HG03280 (cell line): ENCODE results near the gene LCN9.
"Not testable (repeated sequence)": the region's sequence is repeated elsewhere in the genome, so short reads cannot be mapped to it uniquely, and the experiment has no call there.

Experiments used
- ATAC-seq: cut with Tn5 transposase; IDR thresholded peaks from one replicate; pipeline ENCODE4 v1.9.1; 2021; ENCODE audit warnings: mild to moderate bottlenecking, moderate library complexity; ENCODE audit not compliant: unreplicated experiment

Gene LCN9

GRCh38 chr9:135670721-135671590 is 7.8 kb downstream of the LCN9 start:
- no peak for ATAC-seq

DNA sequence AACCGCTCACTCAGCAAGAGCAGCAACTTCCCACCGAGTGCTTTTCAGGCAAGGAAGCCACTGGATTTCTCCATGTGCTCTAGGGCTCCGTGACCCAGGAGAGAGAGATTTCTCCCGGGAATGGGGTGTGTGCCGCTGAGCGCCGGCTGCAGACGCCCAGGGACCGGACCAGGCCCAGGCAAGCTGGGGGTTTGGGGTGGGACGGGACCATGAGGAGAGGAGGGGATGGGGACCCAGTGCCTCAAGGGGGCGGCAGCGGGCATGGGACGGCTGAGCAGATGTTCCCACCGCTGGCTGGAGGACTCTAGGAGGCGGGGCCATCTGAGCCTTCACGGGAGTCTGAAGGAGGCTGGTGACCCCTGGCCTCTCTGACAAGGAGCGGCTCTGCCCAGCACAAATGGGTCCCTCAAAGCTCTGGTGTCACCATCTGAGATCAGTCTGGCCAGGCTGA is 8.5 kb downstream of the LCN9 start:
- no peak for ATAC-seq

GRCh38 chr9:135672786-135673185 is 9.7 kb downstream of the LCN9 start:
- ATAC-seq = not testable (repeated sequence)

GRCh38 chr9:135673941-135674340 is 10.8 kb downstream of the LCN9 start:
- no peak for ATAC-seq

GRCh38 chr9:135674977-135675376 is 11.9 kb downstream of the LCN9 start:
- no peak for ATAC-seq

- no peak for ATAC-seq
These were observed 13.8 kb downstream of the LCN9 start for GRCh38 chr9:135676891-135677290.

DNA sequence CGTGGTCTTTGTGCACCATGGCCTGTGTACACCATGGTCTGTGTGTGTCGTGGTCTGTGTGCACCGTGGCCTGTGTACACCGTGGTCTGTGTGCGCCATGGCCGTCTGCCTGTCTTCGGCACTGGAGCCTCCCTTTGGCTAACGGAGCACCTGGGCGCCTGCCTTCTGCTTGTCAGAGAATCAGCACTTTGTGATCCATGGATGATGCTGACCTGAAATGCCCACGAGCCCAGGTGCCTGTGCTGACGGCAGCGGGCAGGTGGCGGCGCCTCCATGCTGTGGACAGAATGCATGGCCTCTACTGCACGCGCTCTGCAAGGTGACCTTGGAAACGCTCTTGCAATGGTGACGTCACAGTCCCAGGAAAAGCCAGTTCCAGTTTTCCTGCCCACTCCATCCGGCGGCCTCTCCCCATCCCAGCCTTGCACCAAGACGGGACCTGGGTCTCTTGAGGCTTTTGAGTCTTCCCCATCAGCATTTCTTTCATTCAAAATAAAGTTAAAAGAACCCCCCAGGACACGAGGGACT is 14.6 kb downstream of the LCN9 start:
- ATAC-seq = no peak

DNA sequence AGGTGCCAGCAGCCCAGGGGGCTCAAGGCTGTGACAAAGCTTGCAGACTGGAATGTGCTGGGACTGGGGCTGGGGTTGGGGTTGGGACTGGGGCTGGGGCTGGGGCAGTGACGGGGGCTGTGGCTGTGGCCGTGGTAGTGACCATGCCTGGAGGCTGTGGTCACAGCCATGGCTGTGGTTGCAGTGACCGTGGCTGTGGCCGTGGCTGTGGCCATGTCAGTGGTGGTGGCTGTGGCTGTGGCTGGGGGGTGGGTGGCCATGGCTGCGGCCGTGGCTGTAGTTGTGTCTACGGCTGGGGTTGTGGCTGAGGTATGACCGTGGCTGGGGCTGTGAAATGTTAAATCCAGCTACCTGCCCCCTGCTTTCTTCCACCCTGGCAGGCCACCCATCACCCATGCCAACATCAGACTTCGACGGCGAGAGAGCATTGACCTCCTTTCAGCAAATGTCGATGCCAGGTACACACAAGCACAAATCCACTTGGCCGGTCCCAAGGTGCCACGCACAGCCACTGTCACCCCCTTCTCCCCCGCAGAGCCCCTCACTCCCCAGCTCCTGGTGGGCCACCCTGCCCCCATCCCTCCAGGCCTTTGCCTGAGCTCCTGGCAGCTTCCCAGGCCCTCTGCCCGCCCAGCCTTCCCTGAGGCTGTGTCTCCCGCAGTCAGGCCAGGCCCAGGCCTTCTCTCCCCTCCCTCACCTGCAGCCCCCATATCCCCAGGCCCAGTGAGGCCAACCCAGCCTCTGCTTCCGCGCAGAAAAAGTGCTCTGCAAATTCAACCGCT is 15.3 kb downstream of the LCN9 start:
- ATAC-seq = no peak

- ATAC-seq = no peak
These were observed 16.9 kb downstream of the LCN9 start for GRCh38 chr9:135680056-135680455.

DNA sequence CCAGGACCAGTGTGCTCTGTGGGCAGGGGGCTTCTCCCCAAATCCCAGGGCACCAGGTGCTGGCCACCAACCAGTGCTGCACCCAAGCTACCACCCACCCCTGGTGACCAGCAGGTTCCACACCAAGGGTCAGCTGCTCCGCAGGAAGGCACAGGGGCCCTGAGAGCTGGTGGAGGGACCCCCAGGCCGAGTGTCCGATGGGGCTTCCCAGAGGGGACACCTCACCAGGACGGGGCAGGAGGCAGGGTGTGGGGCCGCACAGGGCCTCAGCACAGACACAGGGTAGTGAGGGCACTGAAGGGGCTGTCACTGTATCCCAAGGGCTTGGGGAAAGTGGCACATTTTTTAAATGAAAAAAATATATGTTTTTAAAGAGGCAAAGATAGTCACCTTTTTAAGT is 18.1 kb downstream of the LCN9 start:
- ATAC-seq = no peak

DNA sequence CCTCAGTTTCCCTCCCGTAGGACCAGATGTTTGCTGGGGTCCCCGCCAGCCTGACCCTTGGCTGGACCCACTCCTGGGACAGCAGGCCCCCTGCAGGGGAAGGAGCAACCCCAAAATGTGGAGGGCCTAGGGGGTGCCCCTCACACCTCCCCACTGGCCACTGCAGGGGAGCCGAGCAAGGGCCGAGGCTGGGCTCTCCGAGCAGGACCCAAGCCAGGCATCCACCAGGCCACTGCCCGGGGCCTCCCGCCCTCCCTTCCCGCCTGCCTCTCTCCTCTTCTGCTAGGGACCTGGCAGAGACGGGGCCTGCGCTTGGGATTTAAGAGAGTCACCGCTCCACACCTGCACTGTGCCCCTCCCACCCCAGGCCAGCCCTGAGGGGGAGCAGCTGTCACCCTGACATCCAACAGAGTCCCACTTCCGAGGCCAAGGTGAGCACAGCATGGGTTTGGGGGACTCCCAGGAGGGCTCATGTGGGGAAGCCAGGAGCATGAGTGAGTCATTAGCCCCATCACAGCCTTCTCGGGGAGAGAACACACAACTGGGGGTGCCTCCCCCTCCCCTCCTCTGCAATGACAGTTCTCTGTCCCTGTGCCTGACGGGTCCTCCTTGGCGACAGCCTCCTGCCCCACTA is 20.4 kb downstream of the LCN9 start:
- no peak for ATAC-seq

DNA sequence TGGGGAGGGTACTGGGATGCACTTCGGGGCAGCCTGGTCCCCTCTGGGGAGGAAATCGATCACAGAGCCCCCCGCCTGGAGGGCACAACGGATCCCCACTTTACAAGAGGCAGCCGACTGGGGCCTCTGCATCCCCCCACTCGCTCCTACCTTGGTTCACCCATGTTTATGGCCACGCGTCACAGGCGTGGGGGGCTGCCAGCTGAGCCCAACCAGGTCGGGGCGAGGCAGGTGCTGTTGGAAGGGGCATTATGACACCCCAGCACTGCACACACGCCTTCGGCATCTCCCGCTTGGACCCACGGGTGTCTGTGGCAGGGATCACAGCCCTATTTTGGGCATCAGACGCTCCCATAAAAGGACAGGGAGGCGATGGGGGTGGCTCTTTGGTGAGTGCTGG is 21.6 kb downstream of the LCN9 start:
- ATAC-seq = no peak

DNA sequence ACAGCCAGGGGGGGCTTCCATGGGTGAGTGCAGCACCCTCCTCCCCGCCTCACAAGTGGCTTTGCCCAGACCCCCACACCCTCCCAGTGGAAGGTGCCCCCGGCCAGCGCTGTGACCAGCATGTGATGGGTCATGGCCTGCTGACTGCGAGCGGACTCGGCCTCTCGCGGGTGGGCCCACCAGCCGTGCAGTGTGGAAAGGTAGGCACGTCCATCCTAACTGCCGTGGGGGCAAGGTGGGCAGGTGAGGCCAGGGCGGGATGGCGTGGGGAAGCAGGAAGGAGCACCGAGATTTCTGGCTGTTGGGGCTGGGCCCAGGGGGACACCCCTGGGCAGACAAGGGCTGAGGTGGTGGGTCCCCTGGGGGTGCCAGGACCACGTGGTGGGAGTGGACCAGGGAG is 24.1 kb downstream of the LCN9 start:
- ATAC-seq = no peak

DNA sequence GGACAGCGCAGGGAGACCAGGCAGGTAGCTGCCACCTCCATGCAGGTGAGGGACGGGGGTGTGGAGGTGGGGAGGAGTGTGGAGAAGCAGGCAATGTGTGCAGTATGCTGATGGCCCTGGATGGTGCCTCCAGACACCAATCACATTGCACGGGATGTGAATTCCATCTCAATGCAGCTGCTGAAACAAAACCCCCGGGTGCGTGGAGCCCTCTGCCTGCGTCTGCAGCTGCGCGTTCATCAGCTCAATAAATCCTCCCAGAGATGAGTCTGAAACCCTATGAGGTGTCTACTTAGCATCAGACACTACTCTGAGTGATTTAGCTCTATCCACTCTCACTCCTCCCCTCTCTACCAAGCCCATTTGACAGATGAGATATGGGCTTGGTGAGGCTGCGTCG is 25.9 kb downstream of the LCN9 start:
- ATAC-seq = no peak

DNA sequence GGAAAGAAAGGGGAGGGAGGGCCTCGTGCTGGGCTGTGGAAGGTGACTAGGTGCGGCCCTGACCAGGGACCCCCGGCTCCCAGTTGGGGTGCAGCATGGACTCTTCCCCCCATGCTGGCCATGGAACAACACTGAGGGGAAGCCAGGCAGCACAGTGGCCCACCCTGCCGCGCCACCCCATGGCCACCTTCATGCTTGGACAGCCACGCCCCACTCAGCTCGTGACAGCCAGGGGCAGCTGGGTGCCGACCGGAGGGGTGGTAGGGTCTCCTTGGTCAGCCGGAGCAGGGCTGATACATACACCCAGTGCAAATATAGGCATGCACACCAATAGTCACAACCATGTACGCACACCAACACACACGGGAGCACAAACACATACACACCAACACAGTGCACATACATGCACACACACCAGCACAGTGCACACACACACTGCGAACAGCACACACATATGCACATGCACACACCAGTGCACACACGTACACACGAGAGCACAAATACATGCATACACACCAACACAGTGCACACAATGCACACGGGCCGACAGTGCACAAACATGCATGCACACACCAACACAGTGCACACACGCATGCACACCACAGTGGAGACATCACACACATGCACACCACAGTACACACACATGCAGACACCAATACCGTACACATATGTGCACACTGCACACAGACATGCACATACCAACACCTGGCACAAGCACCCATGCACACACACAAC is 27.9 kb downstream of the LCN9 start:
- no peak for ATAC-seq

GRCh38 chr9:135692410-135692809 is 29.3 kb downstream of the LCN9 start:
- ATAC-seq = no peak

DNA sequence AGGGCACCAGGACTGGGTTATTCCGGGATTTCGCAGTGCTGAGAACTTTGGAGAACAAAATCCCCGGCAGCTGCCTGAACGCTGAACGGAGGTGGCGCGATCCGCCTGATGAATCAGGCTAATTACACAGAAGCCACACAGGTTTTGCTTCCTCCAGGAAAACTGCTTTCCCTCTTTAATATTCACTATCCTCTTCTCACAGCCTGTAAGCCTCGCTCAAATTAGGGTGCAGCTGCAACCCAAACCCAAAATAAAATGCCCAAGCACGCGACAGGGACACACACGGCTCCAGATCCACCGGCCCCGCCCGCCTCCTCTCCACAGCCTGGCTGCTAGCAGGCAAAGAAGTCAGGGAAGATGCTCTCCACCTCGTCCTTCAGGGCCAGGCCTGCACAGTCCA is 30.2 kb downstream of the LCN9 start:
- no peak for ATAC-seq

- no peak for ATAC-seq
These were observed 30.7 kb downstream of the LCN9 start for GRCh38 chr9:135693771-135694170.

- no peak for ATAC-seq
These were observed 31.3 kb downstream of the LCN9 start for GRCh38 chr9:135694414-135694813.

DNA sequence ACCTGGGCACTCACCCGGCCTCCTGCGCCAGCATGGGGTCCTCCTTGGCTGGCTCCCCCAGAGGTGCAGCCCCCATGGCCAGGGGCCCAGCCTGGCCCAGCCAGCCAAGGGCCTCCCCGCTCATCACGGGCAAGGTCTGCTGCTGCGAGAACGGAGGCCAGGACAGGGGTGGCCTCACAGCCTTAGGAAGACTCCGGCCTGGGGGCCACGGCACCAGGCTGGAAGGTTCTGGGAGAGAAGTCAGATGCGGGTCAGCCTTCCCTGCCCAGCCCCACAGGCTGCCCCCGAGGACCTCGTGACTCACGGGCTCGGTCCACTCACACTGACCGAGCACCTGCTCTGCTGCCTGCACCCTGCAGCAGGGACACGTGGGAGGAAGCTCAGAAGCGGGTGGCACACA is 31.9 kb downstream of the LCN9 start:
- no peak for ATAC-seq

GRCh38 chr9:135695642-135696041 is 32.5 kb downstream of the LCN9 start:
- no peak for ATAC-seq
